Measurements from ENCODE around the gene PTPN14.
"Not testable (repeated sequence)": the region's sequence is repeated elsewhere in the genome, so short reads cannot be mapped to it uniquely, and the experiment has no call there.

PTPN14 gene

DNA sequence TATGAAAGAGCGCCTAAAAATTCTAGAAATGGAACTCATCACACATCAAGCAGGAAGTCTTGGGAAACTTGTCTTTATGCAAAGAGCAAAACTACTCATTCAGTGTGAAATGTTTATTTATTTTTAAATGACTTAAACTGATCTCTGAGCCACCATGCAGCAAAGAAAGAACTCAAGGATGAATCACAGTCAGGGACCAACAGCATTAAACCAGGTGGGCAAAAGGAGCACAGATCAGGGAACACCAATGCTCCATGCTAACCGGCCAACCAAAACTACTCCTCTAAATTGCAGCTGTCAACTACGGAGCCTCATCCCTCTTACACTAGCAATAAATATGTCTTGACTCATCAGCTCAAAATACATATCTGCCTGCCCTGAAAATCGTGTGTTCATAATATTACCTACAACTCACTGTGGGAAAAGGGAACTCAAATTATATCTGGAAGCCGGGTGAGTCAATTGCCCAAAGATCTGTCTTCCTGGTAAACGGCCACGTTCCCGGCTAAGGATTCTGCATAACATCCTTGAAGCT, 129.2 kb downstream of the PTPN14 start:
- DNase-seq, result no peak

GRCh38 chr1:214420833-214421232, 130.6 kb downstream of the PTPN14 start:
- no peak for DNase-seq

DNA sequence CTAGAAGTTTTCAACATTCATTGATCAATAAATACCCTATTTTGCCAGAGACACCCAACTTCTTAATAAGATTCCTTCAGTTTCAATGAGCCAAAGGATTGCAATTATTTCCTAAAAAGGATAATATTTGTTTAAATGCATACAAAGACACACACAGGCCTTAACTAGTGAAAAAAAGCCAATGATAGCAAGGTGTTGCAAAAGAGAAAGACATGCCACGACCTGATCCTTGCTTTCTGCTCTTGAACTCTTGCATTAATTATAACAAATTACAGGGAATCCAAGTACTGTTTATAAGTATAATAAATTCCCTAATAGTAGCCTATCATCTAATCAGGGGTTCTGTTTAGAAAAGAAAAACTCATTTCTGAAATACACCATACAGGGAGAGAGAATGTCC, 131.1 kb downstream of the PTPN14 start:
- no peak for DNase-seq

DNA sequence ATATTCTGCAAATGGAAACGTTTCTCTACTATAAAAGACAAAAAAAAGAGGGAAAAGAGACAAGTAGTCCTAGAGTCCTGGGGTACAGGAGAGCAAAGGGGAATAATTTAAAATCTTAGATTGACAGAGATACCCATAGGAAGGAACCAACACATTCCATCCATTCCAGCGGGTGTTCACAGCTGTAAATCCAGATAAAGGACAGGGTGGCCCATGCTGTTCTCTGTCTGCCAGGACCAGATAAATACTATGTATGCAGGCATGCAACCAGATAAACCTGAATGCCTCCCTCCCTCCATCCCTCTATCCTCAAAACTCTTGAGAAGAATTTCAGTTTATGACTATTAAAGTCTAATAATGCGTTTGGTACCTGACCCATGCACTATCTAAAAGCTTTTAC, 131.8 kb downstream of the PTPN14 start:
- no peak for DNase-seq

- no peak for DNase-seq
Measured at GRCh38 chr1:214418391-214418790, 133.0 kb downstream of the PTPN14 start.

DNA sequence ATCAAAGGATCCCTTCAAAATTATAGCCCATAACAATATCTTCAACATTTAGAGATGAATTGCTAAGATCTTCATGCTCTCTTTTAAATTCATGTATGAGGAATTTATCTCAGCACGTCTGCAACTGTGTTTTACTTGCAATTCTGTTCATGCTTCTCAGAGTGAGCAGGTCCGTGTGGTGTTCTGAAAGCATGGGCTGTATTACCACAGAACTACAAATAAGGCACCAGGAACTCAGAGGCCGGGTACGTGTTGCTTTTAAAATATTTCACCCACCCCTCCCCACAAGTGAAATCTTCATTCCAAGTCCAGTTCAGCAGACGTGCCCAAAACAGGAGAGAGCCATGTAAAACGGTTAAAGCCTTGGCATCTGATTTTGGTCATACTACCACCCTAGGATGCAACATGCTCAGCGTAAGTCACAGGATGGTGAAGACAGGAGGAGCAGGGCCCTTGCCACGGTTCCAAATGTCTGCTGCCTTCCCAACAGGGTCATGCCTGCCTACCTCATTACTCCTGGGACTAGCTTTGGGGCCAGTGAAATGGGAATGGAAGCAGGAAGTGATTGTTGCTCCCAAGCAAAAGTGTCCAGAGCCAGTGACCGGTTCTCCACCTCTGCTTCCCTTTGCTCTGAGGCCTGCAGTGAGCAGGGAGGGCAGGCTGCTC, 133.7 kb downstream of the PTPN14 start:
- DNase-seq, result no peak

DNA sequence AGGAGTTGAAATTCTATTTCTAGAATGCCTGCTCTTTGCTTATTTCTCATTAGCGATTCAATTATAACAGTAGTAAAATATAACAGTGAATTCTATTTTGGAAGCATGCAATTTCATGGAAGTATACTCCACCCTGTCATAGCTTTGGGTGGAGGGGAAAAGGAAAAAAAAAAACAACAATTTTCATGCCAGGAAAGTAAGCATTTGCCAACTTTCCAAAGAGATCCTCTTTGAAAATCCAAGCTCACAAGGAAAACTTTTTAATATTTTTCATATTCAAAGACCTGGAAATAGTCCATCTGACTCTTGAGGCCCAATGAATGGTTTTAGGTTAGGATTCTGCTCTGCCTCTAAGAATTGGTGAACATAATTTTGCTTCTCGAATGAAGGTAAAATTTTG, 134.5 kb downstream of the PTPN14 start:
- DNase-seq, result no peak

- no peak for DNase-seq
Measured at GRCh38 chr1:214416417-214416816, 135.0 kb downstream of the PTPN14 start.

- DNase-seq, result no peak
Measured at GRCh38 chr1:214415131-214415530, 136.3 kb downstream of the PTPN14 start.

DNA sequence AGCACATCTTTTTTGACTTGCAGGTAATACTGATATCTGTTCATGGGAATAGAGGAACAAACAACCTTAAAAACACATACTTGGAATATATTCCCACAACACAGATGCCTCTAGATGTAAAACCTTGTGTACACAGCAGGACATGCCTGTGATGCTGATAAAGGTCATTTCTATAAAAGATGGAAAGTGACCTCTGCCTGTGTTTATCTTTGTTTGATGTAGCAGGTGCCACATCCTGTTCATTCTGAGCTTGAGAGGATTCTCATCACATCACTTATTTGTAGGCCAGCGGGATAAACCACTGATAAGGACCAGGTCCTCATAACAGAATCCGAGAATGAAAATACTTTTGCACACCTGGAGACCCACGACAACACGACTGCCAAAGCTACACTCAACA, 136.7 kb downstream of the PTPN14 start:
- DNase-seq, result no peak

DNA sequence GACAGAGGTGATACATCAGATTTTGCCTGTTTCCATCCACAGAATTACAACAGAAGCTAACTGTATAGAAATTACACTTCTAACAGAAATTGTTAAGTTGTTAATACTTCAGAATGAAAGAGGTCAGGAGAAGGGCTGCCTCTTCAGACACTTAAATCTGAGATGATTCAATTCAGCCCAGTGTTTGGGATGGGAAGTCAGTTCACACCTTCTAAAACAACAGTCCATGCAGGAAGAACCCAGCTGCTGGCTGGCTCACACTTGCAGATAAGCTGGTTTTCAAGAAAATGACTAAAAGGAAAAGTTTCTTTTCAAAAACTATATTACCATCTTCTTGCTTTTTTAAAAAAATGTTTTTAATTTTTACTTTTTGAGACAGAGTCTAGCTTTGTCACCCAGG, 138.1 kb downstream of the PTPN14 start:
- no peak for DNase-seq

- no peak for DNase-seq
Measured at GRCh38 chr1:214404571-214405213, 146.7 kb downstream of the PTPN14 start.

DNA sequence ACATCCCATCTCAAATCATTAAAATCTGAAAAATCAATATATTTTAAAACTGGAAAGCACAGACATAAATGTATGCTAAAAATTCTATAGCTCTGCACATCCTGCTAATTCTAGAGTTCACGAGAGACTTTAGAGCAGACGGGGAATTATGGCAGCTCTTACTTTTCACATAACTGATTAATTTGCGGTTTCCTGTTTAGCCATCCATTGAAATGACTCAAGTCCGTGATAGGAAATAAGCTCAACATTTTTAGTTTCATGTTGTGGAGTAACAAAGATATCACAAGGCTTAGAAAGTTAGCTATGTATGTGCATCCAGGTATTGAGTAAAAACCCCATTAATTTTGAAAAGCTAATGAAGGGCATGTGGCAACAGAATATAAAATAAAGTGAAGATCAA, 147.2 kb downstream of the PTPN14 start:
- no peak for DNase-seq

DNA sequence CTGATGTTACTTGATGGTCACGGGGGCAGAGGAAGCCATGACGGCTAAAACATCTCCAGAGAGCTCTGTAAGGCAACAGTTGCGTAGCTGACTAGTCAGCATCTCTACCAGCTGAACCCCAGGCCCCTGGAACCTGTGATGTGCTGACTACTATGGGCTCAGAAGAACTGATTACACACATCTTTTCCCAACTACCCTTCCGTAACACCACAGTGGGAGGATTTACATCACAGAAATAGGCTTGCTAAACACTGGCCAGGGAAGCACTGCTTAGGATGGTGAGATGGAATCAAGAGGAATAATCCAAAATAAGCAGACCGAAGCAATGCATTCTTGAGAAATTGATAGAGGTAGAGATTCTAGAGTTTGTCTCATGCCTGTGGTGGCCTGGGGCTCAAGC, 148.0 kb downstream of the PTPN14 start:
- DNase-seq, result no peak

- DNase-seq, result no peak
Measured at GRCh38 chr1:214402613-214403083, 148.8 kb downstream of the PTPN14 start.

GRCh38 chr1:214401666-214402065, 149.7 kb downstream of the PTPN14 start:
- DNase-seq, result no peak

GRCh38 chr1:214400131-214400530, 151.3 kb downstream of the PTPN14 start:
- no peak for DNase-seq

DNA sequence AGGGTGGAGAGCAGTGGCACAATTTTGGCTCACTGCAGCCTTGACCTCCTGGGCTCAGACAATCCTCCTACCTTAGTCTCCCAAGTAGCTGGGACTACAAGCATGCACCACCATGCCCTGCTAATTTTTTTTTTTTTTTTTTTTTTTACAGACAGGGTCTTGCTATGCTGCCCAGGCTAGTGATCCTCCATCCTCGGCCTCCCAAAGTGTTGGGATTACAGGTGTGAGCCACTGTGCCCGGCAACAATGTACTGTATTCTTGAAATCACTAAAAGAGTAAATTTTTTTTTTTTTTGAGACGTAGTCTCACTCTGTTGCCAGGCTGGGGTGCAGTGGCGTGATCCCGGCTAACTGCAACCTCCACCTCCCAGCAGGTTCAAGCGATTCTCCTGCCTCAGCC, 152.9 kb downstream of the PTPN14 start:
- DNase-seq, result no peak

DNA sequence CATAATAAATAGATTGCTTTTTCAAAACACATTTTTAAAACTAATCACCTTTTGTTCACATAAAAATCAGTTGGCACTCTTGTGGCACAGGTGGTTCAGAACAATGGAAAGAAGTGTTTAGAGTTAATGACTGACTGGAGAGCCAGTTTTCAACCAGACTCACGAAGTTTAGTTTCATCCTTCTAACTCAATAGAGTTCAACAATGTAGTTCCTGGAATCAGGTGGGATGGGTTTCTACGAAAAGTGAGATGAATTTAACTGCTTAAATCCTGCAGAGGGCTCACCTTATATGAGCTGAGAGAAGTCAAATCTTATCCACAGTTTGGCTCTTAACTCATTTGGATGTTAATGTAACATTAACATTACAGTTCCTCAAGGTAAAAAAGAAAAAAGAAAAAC, 153.9 kb downstream of the PTPN14 start:
- DNase-seq, result no peak

GRCh38 chr1:214396330-214396729, 155.1 kb downstream of the PTPN14 start:
- no peak for DNase-seq

DNA sequence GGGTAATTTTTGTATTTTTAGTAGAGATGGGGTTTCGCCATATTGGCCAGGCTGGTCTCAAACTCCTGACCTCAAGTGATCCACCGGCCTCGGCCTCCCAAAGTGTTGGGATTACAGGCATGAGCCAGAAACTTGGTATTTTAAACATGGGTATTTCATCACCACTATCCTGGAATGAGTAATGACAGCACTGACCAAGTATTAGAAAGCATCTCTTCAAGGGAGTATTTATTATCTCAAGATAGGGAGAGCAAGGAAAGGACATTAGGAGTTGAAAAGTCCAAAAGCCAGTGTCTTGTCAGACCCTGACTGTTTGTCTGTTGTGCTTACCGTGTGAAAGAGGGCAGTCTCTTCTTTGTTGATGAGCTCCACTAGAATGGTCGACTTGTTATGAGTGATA, 156.8 kb downstream of the PTPN14 start:
- DNase-seq, result not testable (repeated sequence)

GRCh38 chr1:214393086-214393485, 158.3 kb downstream of the PTPN14 start:
- no peak for DNase-seq

GRCh38 chr1:214391873-214392645, 159.3 kb downstream of the PTPN14 start:
- DNase-seq, result no peak

- DNase-seq, result no peak
Measured at GRCh38 chr1:214389734-214390133, 161.7 kb downstream of the PTPN14 start.

Measured in activated effector memory CD4-positive, alpha-beta T cell treated with Interleukin-2 at 50 U/mL for 16 hours (primary cell).